DOHH2 (cell line): ENCODE data around the gene CAMKMT.

ENCODE experiments used
- H3F3A ChIP-seq: fragments of 200-600 bp; sonication (generic), shearing (Covaris generic); 2 replicates; pipeline ENCODE4 v1.6.0; 2016; ENCODE audit warnings: antibody characterized with exemption, mild to moderate bottlenecking; ENCODE audit not compliant: control insufficient read depth, insufficient read depth
- H3K27ac ChIP-seq: fragments of 200-600 bp; sonication (generic); 2 replicates; pipeline ENCODE4 v1.5.1; 2014; ENCODE audit warnings: low read depth, mild to moderate bottlenecking, low read length, moderate library complexity
- H3K27me3 ChIP-seq: fragments of 200-600 bp; sonication (generic); 2 replicates; pipeline ENCODE4 v1.6.1; 2014; ENCODE audit warnings: mild to moderate bottlenecking, low read length, mixed read lengths; ENCODE audit not compliant: control insufficient read depth
- H3K36me3 ChIP-seq: fragments of 200-600 bp; sonication (generic); 2 replicates; pipeline ENCODE4 v1.6.1; 2014; ENCODE audit warnings: mild to moderate bottlenecking, low read length, moderate library complexity, mixed read lengths; ENCODE audit not compliant: control insufficient read depth
- H3K4me1 ChIP-seq: fragments of 200-600 bp; sonication (generic); 2 replicates; pipeline ENCODE4 v1.6.1; 2014; ENCODE audit warnings: mild to moderate bottlenecking, low read length, mixed read lengths; ENCODE audit not compliant: control insufficient read depth
- H3K4me2 ChIP-seq: fragments of 200-600 bp; sonication (generic); 2 replicates; pipeline ENCODE4 v1.6.0; 2014; ENCODE audit warnings: mild to moderate bottlenecking, low read length, moderate library complexity
- H3K4me3 ChIP-seq: fragments of 200-600 bp; sonication (generic); 2 replicates; pipeline ENCODE4 v1.5.1; 2014; ENCODE audit warnings: mild to moderate bottlenecking, low read length, mixed read lengths
- H3K79me2 ChIP-seq: fragments of 200-600 bp; sonication (generic); 2 replicates; pipeline ENCODE4 v1.6.1; 2014; ENCODE audit warnings: mild to moderate bottlenecking, low read length, mixed read lengths; ENCODE audit not compliant: control insufficient read depth
- H3K9me2 ChIP-seq: fragments of 200-600 bp; sonication (generic); replicated peaks from 2 replicates; pipeline ENCODE4 v1.6.1; 2014; ENCODE audit warnings: mild to moderate bottlenecking, low read length, mixed read lengths; ENCODE audit not compliant: control insufficient read depth
- H3K9me3 ChIP-seq: fragments of 200-600 bp; sonication (generic); 2 replicates; pipeline ENCODE4 v1.6.1; 2014; ENCODE audit warnings: antibody characterized with exemption, low read length, mixed read lengths; ENCODE audit not compliant: control insufficient read depth, insufficient read depth
- H4K20me1 ChIP-seq: fragments of 200-600 bp; sonication (generic); 2 replicates; pipeline ENCODE4 v1.6.0; 2014; ENCODE audit warnings: low read depth, mild to moderate bottlenecking, antibody characterized with exemption, low read length, moderate library complexity; ENCODE audit not compliant: control insufficient read depth, insufficient read depth
- EZH2phosphoT487 ChIP-seq: fragments of 200-600 bp; sonication (generic); IDR thresholded peaks from 2 replicates; pipeline ENCODE4 v1.6.1; 2017; ENCODE audit warnings: borderline replicate concordance, mild to moderate bottlenecking, antibody characterized with exemption, low read length, moderate library complexity, mixed read lengths
- TF ChIP-seq, protein P1 (sequence below): fragments of 200-600 bp; sonication (generic); IDR thresholded peaks from one replicate; pipeline ENCODE4 v1.5.1; 2014; ENCODE audit warnings: antibody characterized with exemption, mild to moderate bottlenecking, low read depth, low read length; ENCODE audit not compliant: poor library complexity, severe bottlenecking

CAMKMT gene

DNA sequence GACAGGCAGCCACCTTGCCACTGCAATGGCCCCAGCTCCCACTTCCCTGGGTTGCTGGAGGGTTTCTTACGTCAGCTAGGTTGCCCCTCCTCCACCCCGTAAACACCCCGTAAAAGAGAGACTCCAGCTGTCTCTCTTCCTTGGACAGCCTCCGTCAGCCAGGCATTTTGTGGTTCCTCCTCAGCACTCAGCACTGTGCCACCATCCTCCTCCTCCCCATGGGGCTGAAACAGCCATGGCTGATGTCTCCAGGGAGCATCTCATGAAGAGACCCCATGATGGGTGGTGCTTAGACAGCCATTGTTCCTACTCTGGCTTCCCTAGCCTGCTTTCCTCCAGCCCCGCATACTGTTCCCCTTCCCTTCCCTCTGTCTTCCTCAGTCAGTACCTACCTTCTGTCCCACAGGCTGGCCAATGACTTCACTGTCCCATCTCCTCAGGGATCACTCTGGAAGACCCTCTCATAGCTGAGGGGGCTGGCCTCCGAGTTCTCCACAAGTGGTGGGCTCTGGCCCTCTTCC, 436.5 kb downstream of the CAMKMT start:
- Histone ChIP-seq H3K4me2 (no peak overlapping the region), H3K9me2 (no peaks in the 10 kb centered on the region), H3K27me3 (no peaks in the 10 kb centered on the region), H3K9me3 (no peaks in the 10 kb centered on the region), H4K20me1 (no peaks in the 10 kb centered on the region), H3K36me3 (no peaks in the 10 kb centered on the region), H3F3A (no peaks in the 10 kb centered on the region), H3K27ac (no peak overlapping the region), H3K79me2 (no peaks in the 10 kb centered on the region), H3K4me3 (no peak overlapping the region), H3K4me1 (no peaks in the 10 kb centered on the region)
- TF ChIP-seq EZH2phosphoT487 = no peak
- TF ChIP-seq, protein P1, sequence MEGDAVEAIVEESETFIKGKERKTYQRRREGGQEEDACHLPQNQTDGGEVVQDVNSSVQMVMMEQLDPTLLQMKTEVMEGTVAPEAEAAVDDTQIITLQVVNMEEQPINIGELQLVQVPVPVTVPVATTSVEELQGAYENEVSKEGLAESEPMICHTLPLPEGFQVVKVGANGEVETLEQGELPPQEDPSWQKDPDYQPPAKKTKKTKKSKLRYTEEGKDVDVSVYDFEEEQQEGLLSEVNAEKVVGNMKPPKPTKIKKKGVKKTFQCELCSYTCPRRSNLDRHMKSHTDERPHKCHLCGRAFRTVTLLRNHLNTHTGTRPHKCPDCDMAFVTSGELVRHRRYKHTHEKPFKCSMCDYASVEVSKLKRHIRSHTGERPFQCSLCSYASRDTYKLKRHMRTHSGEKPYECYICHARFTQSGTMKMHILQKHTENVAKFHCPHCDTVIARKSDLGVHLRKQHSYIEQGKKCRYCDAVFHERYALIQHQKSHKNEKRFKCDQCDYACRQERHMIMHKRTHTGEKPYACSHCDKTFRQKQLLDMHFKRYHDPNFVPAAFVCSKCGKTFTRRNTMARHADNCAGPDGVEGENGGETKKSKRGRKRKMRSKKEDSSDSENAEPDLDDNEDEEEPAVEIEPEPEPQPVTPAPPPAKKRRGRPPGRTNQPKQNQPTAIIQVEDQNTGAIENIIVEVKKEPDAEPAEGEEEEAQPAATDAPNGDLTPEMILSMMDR = no peak

DNA sequence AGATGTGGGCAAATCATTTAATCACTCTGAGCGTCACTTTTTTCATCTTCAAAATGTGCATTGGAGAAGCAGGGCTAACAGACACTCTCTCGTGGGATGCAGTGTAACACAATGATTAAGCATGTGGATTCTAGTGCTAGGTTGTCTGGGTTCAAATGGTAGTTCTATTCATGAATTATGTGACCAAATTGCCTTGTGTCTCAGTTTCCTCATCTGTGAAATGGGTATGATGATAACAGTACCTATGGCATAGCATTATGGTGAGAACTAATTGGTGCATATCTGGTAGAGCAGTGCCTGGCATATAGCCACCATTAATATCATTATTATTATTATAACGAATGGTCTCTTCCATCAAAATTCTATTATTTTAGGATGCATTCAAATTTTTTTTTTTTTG, 437.4 kb downstream of the CAMKMT start:
- TF ChIP-seq, protein P1 = no peak
- no peak for TF ChIP-seq EZH2phosphoT487
- Histone ChIP-seq H3K27me3 (0 out of 2 replicates have a peak, but pooled peaks cover 2% of the 10 kb centered on the region), H3K4me2 (no peak overlapping the region)

DNA sequence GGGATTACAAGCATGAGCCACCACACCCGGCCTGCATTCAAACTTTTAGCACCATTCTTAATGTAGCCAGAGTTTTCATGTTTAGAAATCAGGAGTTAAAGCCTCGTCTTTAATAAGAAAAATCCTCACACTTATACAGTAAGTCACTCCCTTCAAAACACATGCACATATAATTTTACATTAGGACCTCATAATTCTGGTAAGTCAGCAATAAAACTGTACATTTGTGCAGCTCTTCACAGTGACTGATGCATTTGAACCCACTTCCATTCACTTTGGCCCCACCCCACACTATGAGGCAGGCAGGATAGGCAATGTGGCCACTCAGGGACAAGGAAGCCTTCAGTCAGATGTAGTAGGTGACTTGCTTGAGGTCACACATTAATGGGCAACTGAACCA, 438.0 kb downstream of the CAMKMT start:
- Histone ChIP-seq H3K4me3 (no peak overlapping the region), H3K27ac (no peak overlapping the region), H3K36me3 (no peaks in the 10 kb centered on the region), H3K4me1 (no peaks in the 10 kb centered on the region), H3K27me3 (peaks cover 7% of the 10 kb centered on the region; the same call in 1 of the 2 replicates), H3K9me3 (no peaks in the 10 kb centered on the region), H3K4me2 (no peak overlapping the region), H3K79me2 (no peaks in the 10 kb centered on the region), H3K9me2 (no peaks in the 10 kb centered on the region), H4K20me1 (no peaks in the 10 kb centered on the region), H3F3A (no peaks in the 10 kb centered on the region)
- TF ChIP-seq EZH2phosphoT487 = no peak
- TF ChIP-seq, protein P1 = no peak

More for the DNA sequence above, 437.4 kb downstream of the CAMKMT start:
- Histone ChIP-seq H3K27ac (no peak overlapping the region), H4K20me1 (no peaks in the 10 kb centered on the region), H3F3A (no peaks in the 10 kb centered on the region), H3K79me2 (no peaks in the 10 kb centered on the region), H3K4me1 (no peaks in the 10 kb centered on the region), H3K9me2 (no peaks in the 10 kb centered on the region), H3K36me3 (no peaks in the 10 kb centered on the region), H3K9me3 (no peaks in the 10 kb centered on the region), H3K4me3 (no peak overlapping the region)
